HepG2 (cell line): ENCODE results near the gene FBXO24. TPM values are rescaled to one million over a fixed set of nuclear protein-coding genes. Genes with fewer than 3 reads are reported as not detected.

Experiments
- ATAC-seq: fragments of 200-7000 bp; cut with Tn5 transposase; 3 replicates; pipeline ENCODE4 v1.9.1; 2020; ENCODE audit warnings: mild to moderate bottlenecking, moderate library complexity
- BruUV-seq: library from RNA; stranded (reverse); fragments of 400-500 nt; replicated peaks from 2 replicates; lab custom pipeline; 2021; lab: Mats Ljungman, UMichigan
- CTCF ChIA-PET: fragments of 300-600 bp; formaldehyde crosslinking; extraction: SDS; loops from one replicate; lab custom pipeline; 2021; ENCODE audit warnings: low total read pairs, inconsistent platforms, low intra/inter-chr PET ratio; lab: Yijun Ruan, JAX
- POLR2A ChIA-PET: fragments of 350-600 bp; sonication (Branson Sonifier 250); formaldehyde crosslinking; loops from one replicate; lab custom pipeline; 2020; ENCODE audit warnings: antibody characterized with exemption, inconsistent platforms; lab: Yijun Ruan, JAX
- DNase-seq: peaks from one replicate; pipeline ENCODE4 v3.0.0-alpha.2; 2015; ENCODE audit warnings: low spot score
- FAIRE-seq: peaks from 3 replicates; lab custom pipeline; 2011; peaks lifted over from hg19 to GRCh38; lab: Jason Lieb, UNC
- H2AFZ ChIP-seq: one replicate; pipeline ENCODE4 v1.6.1; 2011; ENCODE audit warnings: low read length, inconsistent platforms
- H3K27ac ChIP-seq: fragments of 300-600 bp; 3 replicates; pipeline ENCODE4 v1.8.0; 2011; ENCODE audit warnings: mixed run types, mild to moderate bottlenecking, mixed read lengths, low read length, inconsistent platforms; ENCODE audit not compliant: insufficient read depth; ENCODE audit errors: extremely low read length
- H3K27me3 ChIP-seq, 2 experiments: fragments of 200-600 bp in 1 of 2; 2 replicates in 1 of 2; 3 replicates in 1 of 2; pipeline versions ENCODE4 v1.6.0 to v1.8.0; 2011; ENCODE audit warnings: low read length in 2 of 2, mild to moderate bottlenecking in 2 of 2, moderate library complexity in 2 of 2, inconsistent platforms in 1 of 2; ENCODE audit not compliant: insufficient read depth in 2 of 2, control insufficient read depth in 1 of 2
- H3K36me3 ChIP-seq, 2 experiments: fragments of 200-600 bp in 1 of 2; replicated peaks in 1 of 2; 2 replicates in 1 of 2; 3 replicates in 1 of 2; pipeline versions ENCODE4 v1.5.1 to v1.8.0; 2011; ENCODE audit warnings: low read length in 2 of 2, inconsistent platforms in 1 of 2; ENCODE audit not compliant: insufficient read depth in 2 of 2, control insufficient read depth in 1 of 2
- H3K4me1 ChIP-seq: 2 replicates; pipeline ENCODE4 v1.5.1; 2012; ENCODE audit warnings: low read length, inconsistent platforms; ENCODE audit not compliant: insufficient read depth
- H3K4me2 ChIP-seq: 2 replicates; pipeline ENCODE4 v1.6.0; 2011; ENCODE audit warnings: low read depth, low read length, inconsistent platforms
- H3K4me3 ChIP-seq, 3 experiments: fragments of 200-600 bp in 1 of 3; sonication (generic), shearing (Covaris generic) in 1 of 3; replicated peaks in 1 of 3; 2 replicates each; pipeline ENCODE4 v1.5.1; 2011 to 2016; ENCODE audit warnings: low read length in 3 of 3, inconsistent platforms in 2 of 3, low read depth in 2 of 3, mild to moderate bottlenecking in 2 of 3, control low read depth in 1 of 3, mixed read lengths in 1 of 3; ENCODE audit not compliant: insufficient read depth in 1 of 3
- H3K79me2 ChIP-seq: one replicate; pipeline ENCODE4 v1.6.1; 2011; ENCODE audit warnings: low read length, inconsistent platforms; ENCODE audit not compliant: insufficient read depth
- H3K9ac ChIP-seq: 2 replicates; pipeline ENCODE4 v1.6.0; 2011; ENCODE audit warnings: mild to moderate bottlenecking, low read depth, low read length, inconsistent platforms; ENCODE audit not compliant: insufficient read depth
- H3K9me3 ChIP-seq: 2 replicates; pipeline ENCODE4 v1.5.1; 2012; ENCODE audit warnings: mild to moderate bottlenecking, low read length
- H4K20me1 ChIP-seq: 2 replicates; pipeline ENCODE4 v1.6.0; 2011; ENCODE audit warnings: inconsistent platforms, mild to moderate bottlenecking, low read length, moderate library complexity; ENCODE audit not compliant: insufficient read depth
- NPAS2 ChIP-seq: sonication (generic); formaldehyde crosslinking; IDR thresholded peaks from 2 replicates; pipeline ENCODE4 v1.8.0; 2022; ENCODE audit warnings: mild to moderate bottlenecking, missing genetic modification reagents, borderline replicate concordance
- SP2 ChIP-seq: sonication (generic); formaldehyde crosslinking; IDR thresholded peaks from 2 replicates; pipeline ENCODE4 v1.5.1; 2020; ENCODE audit warnings: mild to moderate bottlenecking, missing genetic modification reagents
- ZNF331 ChIP-seq: sonication (generic); formaldehyde crosslinking; IDR thresholded peaks from 2 replicates; pipeline ENCODE4 v1.4.0; 2020; ENCODE audit warnings: missing genetic modification reagents
- WGBS: methylation state at CpG from one replicate; pipeline ENCODE4 v1.1.6; 2017; ENCODE audit warnings: low lambda C conversion rate; 5-methylcytosine and 5-hydroxymethylcytosine counted together
- in situ Hi-C: cut with HindIII; loops from 2 replicates; pipeline ENCODE4 v1.10.0; 2017; ENCODE audit warnings: low pct_unique_long_range_greater_than_20kb; ENCODE audit not compliant: extremely low pct_ligation_motif_present
- intact Hi-C: fragments of 100-400 bp; cut with micrococcal nuclease; formaldehyde crosslinking; loops from one replicate; pipeline ENCODE4 v1.10.0; 2022; ENCODE audit not compliant: unreplicated experiment
- polyA plus RNA-seq, 8 experiments: library from polyadenylated mRNA; depleted of rRNA in 3 of 8; stranded (reverse) in 7 of 8; unstranded in 1 of 8; fragments of >200 nt; fragmentation: Illumina TruSeq in 4 of 8; extraction: Trizol in 4 of 8; gene quantifications; 2 replicates each; pipeline versions ENCODE4 v1.2.1 to v1.2.3, GENCODE V29; 2011 to 2016; ENCODE audit warnings: low read depth in 4 of 8, missing spikeins in 1 of 8, mixed read lengths in 1 of 8; ENCODE audit not compliant: insufficient read depth in 1 of 8
- total RNA-seq, 5 experiments: library from RNA; depleted of rRNA; stranded (reverse); fragments of >200 nt; fragmentation: Illumina TruSeq; extraction: Trizol; gene quantifications; 2 replicates each; pipeline ENCODE4 v1.2.3, GENCODE V29; 2016; ENCODE audit warnings: low read depth in 1 of 5
- TF ChIP-seq, protein P1 (sequence below): sonication (generic); formaldehyde crosslinking; IDR thresholded peaks from 2 replicates; pipeline ENCODE4 v1.8.1; 2023; ENCODE audit warnings: missing genetic modification reagents, inconsistent platforms, borderline replicate concordance
- TF ChIP-seq, protein P2 (sequence below): sonication (generic); formaldehyde crosslinking; IDR thresholded peaks from 2 replicates; pipeline ENCODE4 v1.8.0; 2022; ENCODE audit warnings: mild to moderate bottlenecking, missing genetic modification reagents; ENCODE audit not compliant: insufficient replicate concordance
- TF ChIP-seq, protein P3 (sequence below): sonication (generic); formaldehyde crosslinking; IDR thresholded peaks from 2 replicates; pipeline ENCODE4 v1.5.0; 2020; ENCODE audit warnings: mild to moderate bottlenecking, missing genetic modification reagents
- TF ChIP-seq, protein P4 (sequence below): IDR thresholded peaks from 2 replicates; pipeline ENCODE4 v1.6.1; 2012; ENCODE audit warnings: inconsistent platforms
- TF ChIP-seq, protein P5 (sequence below): sonication (generic); formaldehyde crosslinking; IDR thresholded peaks from 2 replicates; pipeline ENCODE4 v1.8.1; 2023; ENCODE audit warnings: mild to moderate bottlenecking, missing genetic modification reagents, borderline replicate concordance
- TF ChIP-seq, protein P6 (sequence below): sonication (generic); formaldehyde crosslinking; conservative IDR thresholded peaks from 2 replicates; pipeline ENCODE4 v1.4.0; 2020; ENCODE audit warnings: missing genetic modification reagents

Gene FBXO24
- total and polyA plus RNA-seq, 2 of the 13 experiments (the other 11 are each of a cell fraction or from before 2014, with no cell fraction given) = 0.20 to 0.55 TPM

DNA sequence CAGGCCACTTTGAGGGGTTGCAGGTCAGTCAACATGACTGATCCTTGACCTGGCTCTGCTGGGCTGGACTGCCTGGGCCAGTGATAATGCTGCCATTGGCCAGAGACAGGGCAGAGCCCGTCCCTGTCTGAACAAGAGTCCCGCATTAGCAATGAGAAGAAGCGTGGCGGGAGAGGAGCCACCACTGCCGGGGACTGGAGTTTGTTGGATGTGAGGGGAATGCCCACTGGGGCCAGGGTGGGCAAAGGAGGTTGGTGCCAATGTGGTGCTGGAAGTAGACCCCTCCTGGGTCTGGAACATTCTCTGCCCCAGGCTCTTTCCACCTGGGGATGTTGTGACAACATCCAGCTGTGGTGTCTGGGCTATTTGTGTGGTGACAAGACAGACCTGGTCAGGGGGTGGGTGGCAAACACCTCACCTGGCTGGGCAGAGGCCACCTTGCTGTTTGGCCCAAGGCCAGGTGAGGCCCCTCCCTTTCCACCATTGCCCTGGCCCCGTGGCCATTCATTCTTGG is 20.1 kb upstream of the FBXO24 start (continued):
- TF ChIP-seq, protein P1, sequence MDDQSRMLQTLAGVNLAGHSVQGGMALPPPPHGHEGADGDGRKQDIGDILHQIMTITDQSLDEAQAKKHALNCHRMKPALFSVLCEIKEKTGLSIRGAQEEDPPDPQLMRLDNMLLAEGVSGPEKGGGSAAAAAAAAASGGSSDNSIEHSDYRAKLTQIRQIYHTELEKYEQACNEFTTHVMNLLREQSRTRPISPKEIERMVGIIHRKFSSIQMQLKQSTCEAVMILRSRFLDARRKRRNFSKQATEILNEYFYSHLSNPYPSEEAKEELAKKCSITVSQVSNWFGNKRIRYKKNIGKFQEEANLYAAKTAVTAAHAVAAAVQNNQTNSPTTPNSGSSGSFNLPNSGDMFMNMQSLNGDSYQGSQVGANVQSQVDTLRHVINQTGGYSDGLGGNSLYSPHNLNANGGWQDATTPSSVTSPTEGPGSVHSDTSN (CRISPR knock-in tag) = no peak
- no peak for TF ChIP-seq NPAS2 (CRISPR knock-in tag)
- TF ChIP-seq, protein P2, sequence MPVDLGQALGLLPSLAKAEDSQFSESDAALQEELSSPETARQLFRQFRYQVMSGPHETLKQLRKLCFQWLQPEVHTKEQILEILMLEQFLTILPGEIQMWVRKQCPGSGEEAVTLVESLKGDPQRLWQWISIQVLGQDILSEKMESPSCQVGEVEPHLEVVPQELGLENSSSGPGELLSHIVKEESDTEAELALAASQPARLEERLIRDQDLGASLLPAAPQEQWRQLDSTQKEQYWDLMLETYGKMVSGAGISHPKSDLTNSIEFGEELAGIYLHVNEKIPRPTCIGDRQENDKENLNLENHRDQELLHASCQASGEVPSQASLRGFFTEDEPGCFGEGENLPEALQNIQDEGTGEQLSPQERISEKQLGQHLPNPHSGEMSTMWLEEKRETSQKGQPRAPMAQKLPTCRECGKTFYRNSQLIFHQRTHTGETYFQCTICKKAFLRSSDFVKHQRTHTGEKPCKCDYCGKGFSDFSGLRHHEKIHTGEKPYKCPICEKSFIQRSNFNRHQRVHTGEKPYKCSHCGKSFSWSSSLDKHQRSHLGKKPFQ (CRISPR knock-in tag) = peak; percentile 7
- TF ChIP-seq ZNF331 = 0 out of 2 replicates have a peak, but pooled peaks have one; percentile 20

DNA sequence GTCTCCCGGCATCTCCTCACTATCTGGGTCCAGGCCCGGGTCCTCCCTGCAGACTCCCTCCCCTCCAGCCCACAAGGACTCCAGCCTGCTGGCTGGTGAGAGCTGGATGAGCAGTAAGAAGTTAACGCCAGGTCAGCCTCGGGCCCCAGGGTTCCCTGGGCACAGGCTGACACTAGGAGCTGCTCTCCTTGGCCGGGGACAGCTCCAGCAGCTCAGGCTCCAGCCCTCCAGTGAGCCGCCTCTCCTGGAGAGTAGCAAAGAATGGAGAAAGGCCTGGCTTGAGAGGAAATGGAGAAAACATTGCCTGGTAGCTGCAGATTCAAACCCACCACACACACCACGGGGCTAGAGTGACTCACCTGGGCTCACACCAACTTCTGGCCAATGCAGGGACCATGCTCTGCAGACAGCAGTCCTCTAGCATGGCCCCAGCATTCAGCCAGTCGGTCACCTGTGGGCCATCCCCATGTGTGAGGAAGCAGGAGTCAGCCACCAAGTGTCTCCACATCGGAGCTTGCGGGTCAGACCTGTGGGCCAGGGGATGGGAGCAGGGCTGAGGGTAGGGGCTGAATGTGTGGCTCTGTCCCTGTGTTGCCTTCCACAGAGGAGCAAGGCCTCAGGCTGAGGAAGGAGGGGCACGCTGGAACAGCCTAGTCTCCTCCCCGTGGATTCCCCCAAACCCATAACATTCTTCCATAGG is 18.9 kb upstream of the FBXO24 start:
- H3K27ac ChIP-seq = peak overlapping the region; percentile 99
- ChIA-PET CTCF (no interaction called here), POLR2A (interaction anchor here (1.7 to 3.6 kb wide), 4 partner anchors 18 to 89 kb away, joined by 8 to 33 read pairs (median 12); partner anchors contain the start of genes AGFG2, FBXO24, LRCH4 and MOSPD3)
- ATAC-seq = no peak; the same call in 1 of the 3 replicates
- no peak overlapping the region; a peak in 1 of 6 replicates for H3K4me3 ChIP-seq
- peaks cover 100% of the 10 kb centered on the region for H3K4me1 ChIP-seq
- FAIRE-seq = no peak
- DNase-seq = no peak
- H2AFZ ChIP-seq = no peak overlapping the region
- H4K20me1 ChIP-seq = peaks cover 14% of the 10 kb centered on the region; the same call in 1 of the 2 replicates
- 62% methylated on average over 8 of the region's 12 CpGs for WGBS
- H3K79me2 ChIP-seq = no peaks in the 10 kb centered on the region
- peaks cover 17 to 35% of the 10 kb centered on the region in 2 experiments for H3K36me3 ChIP-seq
- no peaks in the 10 kb centered on the region for H3K9me3 ChIP-seq
- peak overlapping the region; percentile 57 for H3K4me2 ChIP-seq
- H3K27me3 ChIP-seq = no peaks in the 10 kb centered on the region
- intact Hi-C loops = no loop called here
- in situ Hi-C loops = loop anchor here (5.0 kb wide), 1 partner anchor 80 kb away; no protein-coding TSS in a partner anchor
- peak overlapping the region; percentile 73 for H3K9ac ChIP-seq
- BruUV-seq = TSS peak; percentile 15
- TF ChIP-seq, protein P3, sequence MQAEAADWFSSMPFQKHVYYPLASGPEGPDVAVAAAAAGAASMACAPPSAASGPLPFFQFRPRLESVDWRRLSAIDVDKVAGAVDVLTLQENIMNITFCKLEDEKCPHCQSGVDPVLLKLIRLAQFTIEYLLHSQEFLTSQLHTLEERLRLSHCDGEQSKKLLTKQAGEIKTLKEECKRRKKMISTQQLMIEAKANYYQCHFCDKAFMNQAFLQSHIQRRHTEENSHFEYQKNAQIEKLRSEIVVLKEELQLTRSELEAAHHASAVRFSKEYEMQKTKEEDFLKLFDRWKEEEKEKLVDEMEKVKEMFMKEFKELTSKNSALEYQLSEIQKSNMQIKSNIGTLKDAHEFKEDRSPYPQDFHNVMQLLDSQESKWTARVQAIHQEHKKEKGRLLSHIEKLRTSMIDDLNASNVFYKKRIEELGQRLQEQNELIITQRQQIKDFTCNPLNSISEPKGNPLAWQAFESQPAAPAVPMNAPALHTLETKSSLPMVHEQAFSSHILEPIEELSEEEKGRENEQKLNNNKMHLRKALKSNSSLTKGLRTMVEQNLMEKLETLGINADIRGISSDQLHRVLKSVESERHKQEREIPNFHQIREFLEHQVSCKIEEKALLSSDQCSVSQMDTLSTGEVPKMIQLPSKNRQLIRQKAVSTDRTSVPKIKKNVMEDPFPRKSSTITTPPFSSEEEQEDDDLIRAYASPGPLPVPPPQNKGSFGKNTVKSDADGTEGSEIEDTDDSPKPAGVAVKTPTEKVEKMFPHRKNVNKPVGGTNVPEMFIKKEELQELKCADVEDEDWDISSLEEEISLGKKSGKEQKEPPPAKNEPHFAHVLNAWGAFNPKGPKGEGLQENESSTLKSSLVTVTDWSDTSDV = 0 out of 2 replicates have a peak, but pooled peaks have one; percentile 22
- TF ChIP-seq, protein P4, sequence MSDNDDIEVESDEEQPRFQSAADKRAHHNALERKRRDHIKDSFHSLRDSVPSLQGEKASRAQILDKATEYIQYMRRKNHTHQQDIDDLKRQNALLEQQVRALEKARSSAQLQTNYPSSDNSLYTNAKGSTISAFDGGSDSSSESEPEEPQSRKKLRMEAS = no peak
- TF ChIP-seq, protein P5, sequence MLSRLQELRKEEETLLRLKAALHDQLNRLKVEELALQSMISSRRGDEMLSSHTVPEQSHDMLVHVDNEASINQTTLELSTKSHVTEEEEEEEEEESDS (CRISPR knock-in tag) = 0 out of 2 replicates have a peak, but pooled peaks have one; percentile 4
- TF ChIP-seq SP2 = 0 out of 2 replicates have a peak, but pooled peaks have one; percentile 46
- TF ChIP-seq, protein P6, sequence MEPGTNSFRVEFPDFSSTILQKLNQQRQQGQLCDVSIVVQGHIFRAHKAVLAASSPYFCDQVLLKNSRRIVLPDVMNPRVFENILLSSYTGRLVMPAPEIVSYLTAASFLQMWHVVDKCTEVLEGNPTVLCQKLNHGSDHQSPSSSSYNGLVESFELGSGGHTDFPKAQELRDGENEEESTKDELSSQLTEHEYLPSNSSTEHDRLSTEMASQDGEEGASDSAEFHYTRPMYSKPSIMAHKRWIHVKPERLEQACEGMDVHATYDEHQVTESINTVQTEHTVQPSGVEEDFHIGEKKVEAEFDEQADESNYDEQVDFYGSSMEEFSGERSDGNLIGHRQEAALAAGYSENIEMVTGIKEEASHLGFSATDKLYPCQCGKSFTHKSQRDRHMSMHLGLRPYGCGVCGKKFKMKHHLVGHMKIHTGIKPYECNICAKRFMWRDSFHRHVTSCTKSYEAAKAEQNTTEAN (CRISPR knock-in tag) = no peak
